IMR-90 (cell line): ENCODE results near the gene SMAP1. TPM values are rescaled to one million over a fixed set of nuclear protein-coding genes. Genes with fewer than 3 reads are reported as not detected.

Experiments used
- ATAC-seq: fragments of 200-7000 bp; cut with Tn5 transposase; 2 replicates; pipeline ENCODE4 v1.9.1; 2020; ENCODE audit warnings: low read depth, mild to moderate bottlenecking, moderate library complexity
- BruUV-seq: library from RNA; stranded (reverse); fragments of 400-500 nt; replicated peaks from 2 replicates; lab custom pipeline; 2021; lab: Mats Ljungman, UMichigan
- CTCF ChIA-PET: fragments of 300-600 bp; formaldehyde crosslinking; extraction: SDS; loops from one replicate; lab custom pipeline; 2021; ENCODE audit warnings: antibody characterized with exemption; lab: Yijun Ruan, JAX
- POLR2A ChIA-PET: fragments of 300-600 bp; sonication (Branson Sonifier 250); formaldehyde crosslinking; loops from one replicate; lab custom pipeline; 2022; ENCODE audit warnings: antibody characterized with exemption; ENCODE audit not compliant: unreplicated experiment; lab: Charles Lee
- DNase-seq: peaks from one replicate; pipeline ENCODE4 v3.0.0; 2013
- H2AFZ ChIP-seq: replicated peaks from 2 replicates; pipeline ENCODE3; 2013; ENCODE audit warnings: low read length, mild to moderate bottlenecking; ENCODE audit not compliant: poor library complexity
- H2AK5ac ChIP-seq: 2 replicates; pipeline ENCODE4 v1.6.1; 2013; ENCODE audit warnings: low read depth, low read length, inconsistent platforms
- H2AK9ac ChIP-seq: replicated peaks from 2 replicates; pipeline ENCODE3; 2013; ENCODE audit warnings: mild to moderate bottlenecking, low read depth, low read length, moderate library complexity; ENCODE audit not compliant: poor library complexity
- H2BK120ac ChIP-seq: 2 replicates; pipeline ENCODE4 v1.6.1; 2013; ENCODE audit warnings: low read depth, low read length, inconsistent platforms
- H2BK15ac ChIP-seq: 3 replicates; pipeline ENCODE4 v1.6.1; 2013; ENCODE audit warnings: low read depth, low read length, inconsistent platforms
- H2BK20ac ChIP-seq: 2 replicates; pipeline ENCODE4 v1.6.1; 2013; ENCODE audit warnings: low read depth, mild to moderate bottlenecking, inconsistent platforms, low read length, moderate library complexity
- H2BK5ac ChIP-seq: 2 replicates; pipeline ENCODE4 v1.6.1; 2013; ENCODE audit warnings: mild to moderate bottlenecking, low read depth, low read length, inconsistent platforms; ENCODE audit not compliant: poor library complexity, severe bottlenecking
- H3K14ac ChIP-seq: replicated peaks from 2 replicates; pipeline ENCODE4 v1.6.1; 2013; ENCODE audit warnings: low read depth, low read length, inconsistent platforms
- H3K18ac ChIP-seq: 2 replicates; pipeline ENCODE4 v1.6.1; 2013; ENCODE audit warnings: low read depth, low read length, control low read depth
- H3K23ac ChIP-seq: 2 replicates; pipeline ENCODE4 v1.6.1; 2013; ENCODE audit warnings: low read depth, low read length, inconsistent platforms
- H3K27ac ChIP-seq: 2 replicates; pipeline ENCODE4 v1.5.1; 2013; ENCODE audit warnings: mild to moderate bottlenecking, control low read depth, low read length; ENCODE audit not compliant: insufficient read depth
- H3K27me3 ChIP-seq: 2 replicates; pipeline ENCODE4 v1.6.1; 2013; ENCODE audit warnings: low read length; ENCODE audit not compliant: control insufficient read depth, insufficient read depth
- H3K36me3 ChIP-seq: 2 replicates; pipeline ENCODE4 v1.6.1; 2013; ENCODE audit warnings: low read length, mixed read lengths; ENCODE audit not compliant: control insufficient read depth, insufficient read depth
- H3K4ac ChIP-seq: 2 replicates; pipeline ENCODE4 v1.6.1; 2013; ENCODE audit warnings: low read depth, low read length, inconsistent platforms
- H3K4me1 ChIP-seq: 2 replicates; pipeline ENCODE4 v1.6.1; 2013; ENCODE audit warnings: low read length, mixed read lengths; ENCODE audit not compliant: control insufficient read depth, insufficient read depth
- H3K4me2 ChIP-seq: 2 replicates; pipeline ENCODE4 v1.6.1; 2013; ENCODE audit warnings: low read depth, mild to moderate bottlenecking, control low read depth, low read length, moderate library complexity
- H3K4me3 ChIP-seq: 2 replicates; pipeline ENCODE4 v1.5.1; 2013; ENCODE audit warnings: low read depth, mild to moderate bottlenecking, control low read depth, low read length, moderate library complexity; ENCODE audit not compliant: insufficient read depth
- H3K56ac ChIP-seq: 2 replicates; pipeline ENCODE4 v1.6.1; 2013; ENCODE audit warnings: low read length, inconsistent platforms; ENCODE audit not compliant: insufficient read depth; ENCODE audit errors: extremely low read depth
- H3K79me1 ChIP-seq, 2 experiments: 2 replicates each; pipeline ENCODE4 v1.6.1; 2013; ENCODE audit warnings: low read length in 2 of 2, inconsistent platforms in 1 of 2, low read depth in 1 of 2
- H3K9ac ChIP-seq: 2 replicates; pipeline ENCODE4 v1.6.1; 2013; ENCODE audit warnings: low read depth, low read length, control low read depth
- H3K9me1 ChIP-seq: 2 replicates; pipeline ENCODE4 v1.6.1; 2013; ENCODE audit warnings: low read length, inconsistent platforms; ENCODE audit not compliant: insufficient read depth
- H3K9me3 ChIP-seq: 2 replicates; pipeline ENCODE4 v1.6.1; 2013; ENCODE audit warnings: low read length; ENCODE audit not compliant: control insufficient read depth, insufficient read depth
- H4K20me1 ChIP-seq: 2 replicates; pipeline ENCODE4 v1.6.1; 2013; ENCODE audit warnings: low read length, inconsistent platforms; ENCODE audit not compliant: insufficient read depth
- H4K5ac ChIP-seq: 2 replicates; pipeline ENCODE4 v1.6.1; 2013; ENCODE audit warnings: mild to moderate bottlenecking, low read depth, low read length, control low read depth
- H4K8ac ChIP-seq, 2 experiments: 2 replicates each; pipeline ENCODE4 v1.6.1; 2013; ENCODE audit warnings: low read depth in 2 of 2, low read length in 2 of 2, control low read depth in 1 of 2, inconsistent platforms in 1 of 2
- H4K91ac ChIP-seq: 2 replicates; pipeline ENCODE4 v1.6.1; 2013; ENCODE audit warnings: low read depth, low read length, inconsistent platforms; ENCODE audit not compliant: insufficient read depth
- BHLHE40 ChIP-seq: fragments of 150-350 bp; IDR thresholded peaks from 2 replicates; pipeline ENCODE4 v1.6.1; 2016; ENCODE audit warnings: mild to moderate bottlenecking, low read depth, low read length
- CEBPB ChIP-seq: IDR thresholded peaks from 2 replicates; pipeline ENCODE4 v1.6.1; 2012; ENCODE audit warnings: low read depth, low read length, improper control_type of control experiment
- FOS ChIP-seq: fragments of 150-350 bp; IDR thresholded peaks from 2 replicates; pipeline ENCODE4 v1.6.1; 2016; ENCODE audit warnings: low read depth, low read length
- MAFK ChIP-seq: IDR thresholded peaks from 2 replicates; pipeline ENCODE4 v1.6.1; 2012; ENCODE audit warnings: low read depth, low read length, improper control_type of control experiment
- MAZ ChIP-seq: IDR thresholded peaks from 2 replicates; pipeline ENCODE4 v1.6.1; 2012; ENCODE audit warnings: low read depth, mild to moderate bottlenecking, low read length, improper control_type of control experiment, moderate library complexity, borderline replicate concordance
- MXI1 ChIP-seq: IDR thresholded peaks from 2 replicates; pipeline ENCODE4 v1.6.1; 2012; ENCODE audit warnings: low read depth, mild to moderate bottlenecking, low read length, moderate library complexity, borderline replicate concordance
- NFE2L2 ChIP-seq: fragments of 150-350 bp; IDR thresholded peaks from 2 replicates; pipeline ENCODE4 v1.6.1; 2016; ENCODE audit warnings: low read depth, mild to moderate bottlenecking, low read length
- RCOR1 ChIP-seq: IDR thresholded peaks from 2 replicates; pipeline ENCODE4 v1.6.1; 2012; ENCODE audit warnings: mild to moderate bottlenecking, low read length, improper control_type of control experiment; ENCODE audit not compliant: insufficient replicate concordance
- WGBS, 2 experiments: methylation state at CpG; one replicate each; pipeline versions ENCODE4 v1.1.5 to v1.1.7; 2013; ENCODE audit warnings: missing lambda C conversion rate in 2 of 2; ENCODE audit not compliant: insufficient read length in 1 of 2; ENCODE audit errors: extremely low coverage in 2 of 2; 5-methylcytosine and 5-hydroxymethylcytosine counted together
- dilution Hi-C: fragments of 300-500 bp; cut with HindIII; formaldehyde crosslinking; loops from one replicate; pipeline ENCODE4 v1.14.3; 2018; ENCODE audit warnings: low sequenced_read_pairs; ENCODE audit not compliant: unreplicated experiment
- in situ Hi-C: fragments of 300-500 bp; cut with MboI; formaldehyde crosslinking; loops from 3 replicates; pipeline ENCODE4 v1.14.3; 2019; ENCODE audit warnings: low sequenced_read_pairs, inconsistent platforms, mixed read lengths
- intact Hi-C: fragments of 100-400 bp; cut with micrococcal nuclease; formaldehyde crosslinking; loops from 2 replicates; pipeline ENCODE4 v1.10.0; 2022
- polyA plus RNA-seq, 3 experiments: library from polyadenylated mRNA; depleted of rRNA; stranded (reverse); fragments of >200 nt; gene quantifications; 2 replicates each; pipeline ENCODE4 v1.2.3, GENCODE V29; 2012; ENCODE audit warnings: low replicate concordance in 1 of 3
- total RNA-seq: library from RNA; depleted of rRNA; stranded (reverse); fragments of >200 nt; gene quantifications from 2 replicates; pipeline ENCODE4 v1.2.3, GENCODE V29; 2012

The SMAP1 gene
- total and polyA plus RNA-seq, 2 of the 4 experiments (the other 2 are of a cell fraction), result 14.8 to 16.7 TPM

GRCh38 chr6:70680396-70680795 is 12.7 kb downstream of the SMAP1 start:
- Histone ChIP-seq H4K8ac (no peak overlapping the region), H4K5ac (no peak overlapping the region), H3K4me2 (no peak overlapping the region), H3K9me3 (no peaks in the 10 kb centered on the region), H3K9ac (no peak overlapping the region), H3K14ac (no peak overlapping the region), H3K4me3 (no peak overlapping the region), H4K91ac (no peak overlapping the region), H3K4ac (no peak overlapping the region), H3K9me1 (peaks cover 5% of the 10 kb centered on the region; the same call in 1 of the 2 replicates), H3K27me3 (no peaks in the 10 kb centered on the region), H4K20me1 (peaks cover 16% of the 10 kb centered on the region), H3K27ac (no peak overlapping the region), H2BK20ac (no peak overlapping the region), H3K4me1 (no peaks in the 10 kb centered on the region), H3K18ac (no peak overlapping the region), H3K79me1 (peaks cover 7 to 27% of the 10 kb centered on the region in 2 experiments), H2BK5ac (no peak overlapping the region), H2AK5ac (no peak overlapping the region), H3K23ac (no peak overlapping the region), H2BK120ac (no peak overlapping the region), H2AK9ac (no peak overlapping the region), H2BK15ac (no peak overlapping the region), H3K36me3 (no peaks in the 10 kb centered on the region), H2AFZ (no peak overlapping the region), H3K56ac (no peak overlapping the region)
- intact Hi-C loops (no loop called here), dilution Hi-C loops (no loop called here), in situ Hi-C loops (loop anchor here (25.0 kb wide), 2 partner anchors 368 to 468 kb away; partner anchors contain the start of gene COL9A1)
- ChIA-PET POLR2A (no interaction called here), CTCF (no interaction called here)
- no CpG with 5 or more reads among the region's 4 CpGs for whole genome bisulfite sequencing, 2 experiments
- DNase-seq (peak; percentile 8), ATAC-seq (0 out of 2 replicates have a peak, but pooled peaks have one; percentile 11)
- no TSS peak for BruUV-seq
- no peak for TF ChIP-seq MXI1
- TF ChIP-seq RCOR1, result no peak
- no peak for TF ChIP-seq NFE2L2
- no peak for TF ChIP-seq BHLHE40
- no peak for TF ChIP-seq MAZ
- TF ChIP-seq FOS, result no peak
- TF ChIP-seq MAFK, result no peak
- TF ChIP-seq CEBPB, result no peak
